ENCODE data around the gene NNT. TPM values are rescaled to one million over a fixed set of nuclear protein-coding genes. Genes with fewer than 3 reads are reported as not detected.
"Not testable (repeated sequence)": the region's sequence is repeated elsewhere in the genome, so short reads cannot be mapped to it uniquely, and the experiment has no call there.

The NNT gene
- total and polyA plus RNA-seq, 5 donors from 2014 or later = 46.2 to 64.1 (median 49.6) TPM

- no peak for DNase-seq
- ATAC-seq (ENCODE audit: low read depth in 2 of 2) = no peak
- Histone ChIP-seq H3K4me3 (ENCODE audit: low read depth, low read length) (no peak overlapping the region), H3K27me3 (ENCODE audit: control insufficient read depth, insufficient read depth, low read length) (no peaks in the 10 kb centered on the region), H3K36me3 (ENCODE audit: control insufficient read depth, insufficient read depth, low read length) (peaks cover 80% of the 10 kb centered on the region), H3K4me1 (ENCODE audit: control insufficient read depth, insufficient read depth, low read length, poor library complexity, severe bottlenecking) (no peaks in the 10 kb centered on the region), H3K9me3 (ENCODE audit: control insufficient read depth in 2 of 2, low read length in 2 of 2) (no peaks in the 10 kb centered on the region), H3K27ac (ENCODE audit: insufficient read depth, low read length, poor library complexity, severe bottlenecking) (no peak overlapping the region)
- Mint-ChIP-seq H3K27ac (no peak overlapping the region), H3K36me3 (peaks cover 67% of the 10 kb centered on the region), H3K4me3 (no peak overlapping the region), H3K27me3 (no peaks in the 10 kb centered on the region), H3K4me1 (peaks cover 0 to 8% (median 5%) of the 10 kb centered on the region in 4 donors), H3K9me3 (peaks cover 0 to 3% (median 0%) of the 10 kb centered on the region in 7 donors)
Measured at GRCh38 chr5:43659075-43659474, 56.1 kb downstream of the NNT start.

GRCh38 chr5:43661102-43661501 is 58.1 kb downstream of the NNT start:
- no peaks in the 10 kb centered on the region for H3K27me3 Mint-ChIP-seq
- H3K9me3 ChIP-seq (ENCODE audit: control insufficient read depth in 2 of 2, low read length in 2 of 2) = no peaks in the 10 kb centered on the region
- ATAC-seq (ENCODE audit: low read depth in 2 of 2) (no peak), DNase-seq (peak in 2 of 3 donors; percentile 17 to 60)
- H3K4me1 ChIP-seq (ENCODE audit: control insufficient read depth, insufficient read depth, low read length, poor library complexity, severe bottlenecking) = no peaks in the 10 kb centered on the region
- peaks cover 71% of the 10 kb centered on the region for H3K36me3 ChIP-seq (ENCODE audit: control insufficient read depth, insufficient read depth, low read length)
- peaks cover 55% of the 10 kb centered on the region for H3K36me3 Mint-ChIP-seq
- H3K27ac Mint-ChIP-seq = no peak overlapping the region
- H3K9me3 Mint-ChIP-seq = peaks cover 0 to 3% (median 0%) of the 10 kb centered on the region in 7 donors
- H3K4me3 ChIP-seq (ENCODE audit: low read depth, low read length) = no peak overlapping the region
- no peak overlapping the region for H3K27ac ChIP-seq (ENCODE audit: insufficient read depth, low read length, poor library complexity, severe bottlenecking)
- H3K27me3 ChIP-seq (ENCODE audit: control insufficient read depth, insufficient read depth, low read length) = no peaks in the 10 kb centered on the region
- peaks cover 0 to 7% (median 5%) of the 10 kb centered on the region in 4 donors for H3K4me1 Mint-ChIP-seq
- no peak overlapping the region for H3K4me3 Mint-ChIP-seq

DNA sequence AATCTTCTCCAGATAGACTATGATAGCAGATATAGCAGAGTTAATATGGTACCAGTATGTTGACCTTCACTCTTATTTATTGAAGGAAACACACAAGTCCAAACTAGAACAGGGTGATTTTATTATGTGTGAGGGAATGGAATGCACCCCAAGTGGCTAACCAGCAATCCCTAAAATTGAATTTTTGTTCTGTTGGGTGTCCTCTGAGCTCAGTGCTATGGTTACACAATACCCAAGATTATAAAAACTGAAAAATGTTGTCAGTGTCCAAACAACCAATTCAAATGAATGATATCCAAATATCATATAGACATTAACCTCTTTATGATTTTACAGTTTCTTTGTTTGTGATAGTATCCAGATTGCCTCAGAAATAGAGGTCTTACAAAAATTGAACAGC is 60.9 kb downstream of the NNT start:
- Mint-ChIP-seq H3K27me3 (no peaks in the 10 kb centered on the region), H3K36me3 (peaks cover 38% of the 10 kb centered on the region), H3K4me1 (peaks cover 4 to 12% (median 9%) of the 10 kb centered on the region in 4 donors), H3K27ac (no peak overlapping the region), H3K4me3 (no peak overlapping the region), H3K9me3 (peaks cover 0 to 3% (median 0%) of the 10 kb centered on the region in 7 donors)
- H3K4me3 ChIP-seq (ENCODE audit: low read depth, low read length) = no peak overlapping the region
- peaks cover 44% of the 10 kb centered on the region for H3K36me3 ChIP-seq (ENCODE audit: control insufficient read depth, insufficient read depth, low read length)
- DNase-seq = no peak
- no peaks in the 10 kb centered on the region for H3K27me3 ChIP-seq (ENCODE audit: control insufficient read depth, insufficient read depth, low read length)
- H3K4me1 ChIP-seq (ENCODE audit: control insufficient read depth, insufficient read depth, low read length, poor library complexity, severe bottlenecking) = no peaks in the 10 kb centered on the region
- no peak overlapping the region for H3K27ac ChIP-seq (ENCODE audit: insufficient read depth, low read length, poor library complexity, severe bottlenecking)
- no peaks in the 10 kb centered on the region for H3K9me3 ChIP-seq (ENCODE audit: control insufficient read depth in 2 of 2, low read length in 2 of 2)
- no peak for ATAC-seq (ENCODE audit: low read depth in 2 of 2)

DNA sequence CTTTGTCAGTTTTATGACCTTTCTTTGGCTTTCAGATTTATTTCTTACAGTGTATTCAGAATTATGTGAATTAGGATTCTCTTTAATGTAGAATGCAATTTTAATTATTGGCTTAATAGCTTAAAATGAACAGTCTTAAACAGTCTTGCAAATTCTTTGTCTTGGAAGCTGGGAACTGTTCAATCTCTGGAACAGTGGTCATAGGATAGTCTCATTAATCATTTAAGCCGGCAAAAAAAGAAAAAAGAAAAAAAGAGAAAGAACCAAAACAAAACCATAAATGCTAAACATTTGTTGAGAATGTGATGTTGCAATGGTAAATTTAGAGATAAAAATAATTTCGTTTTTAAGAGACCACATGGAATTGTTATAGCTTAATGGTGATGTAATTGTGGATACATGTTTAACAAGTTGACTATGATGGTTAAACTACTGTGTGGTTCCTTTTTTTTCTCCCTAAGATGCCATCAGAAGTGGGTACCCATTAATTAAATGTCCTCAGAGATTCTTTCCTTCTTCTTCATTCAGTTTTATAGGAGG is 61.6 kb downstream of the NNT start:
- Mint-ChIP-seq H3K4me1 (peaks cover 4 to 12% (median 9%) of the 10 kb centered on the region in 4 donors), H3K9me3 (peaks cover 0 to 3% (median 0%) of the 10 kb centered on the region in 7 donors), H3K36me3 (peaks cover 31% of the 10 kb centered on the region), H3K27ac (no peak overlapping the region), H3K4me3 (no peak overlapping the region), H3K27me3 (no peaks in the 10 kb centered on the region)
- no peak for DNase-seq
- no peaks in the 10 kb centered on the region for H3K4me1 ChIP-seq (ENCODE audit: control insufficient read depth, insufficient read depth, low read length, poor library complexity, severe bottlenecking)
- H3K27ac ChIP-seq (ENCODE audit: insufficient read depth, low read length, poor library complexity, severe bottlenecking) = no peak overlapping the region
- H3K27me3 ChIP-seq (ENCODE audit: control insufficient read depth, insufficient read depth, low read length) = no peaks in the 10 kb centered on the region
- ATAC-seq (ENCODE audit: low read depth in 2 of 2) = no peak
- no peak overlapping the region for H3K4me3 ChIP-seq (ENCODE audit: low read depth, low read length)
- H3K36me3 ChIP-seq (ENCODE audit: control insufficient read depth, insufficient read depth, low read length) = peaks cover 38% of the 10 kb centered on the region
- no peaks in the 10 kb centered on the region for H3K9me3 ChIP-seq (ENCODE audit: control insufficient read depth in 2 of 2, low read length in 2 of 2)

GRCh38 chr5:43665749-43666148 is 62.8 kb downstream of the NNT start:
- not testable (repeated sequence) for H3K27me3 Mint-ChIP-seq; DNase-seq; H3K9me3 ChIP-seq (ENCODE audit: control insufficient read depth in 2 of 2, low read length in 2 of 2); H3K27ac Mint-ChIP-seq; H3K4me1 ChIP-seq (ENCODE audit: control insufficient read depth, insufficient read depth, low read length, poor library complexity, severe bottlenecking); H3K4me3 Mint-ChIP-seq; H3K27me3 ChIP-seq (ENCODE audit: control insufficient read depth, insufficient read depth, low read length); H3K4me3 ChIP-seq (ENCODE audit: low read depth, low read length); H3K27ac ChIP-seq (ENCODE audit: insufficient read depth, low read length, poor library complexity, severe bottlenecking); ATAC-seq (ENCODE audit: low read depth in 2 of 2); H3K9me3 Mint-ChIP-seq
- peaks cover 4 to 14% (median 12%) of the 10 kb centered on the region in 4 donors for H3K4me1 Mint-ChIP-seq
- H3K36me3 ChIP-seq (ENCODE audit: control insufficient read depth, insufficient read depth, low read length) = peaks cover 26% of the 10 kb centered on the region
- H3K36me3 Mint-ChIP-seq = peaks cover 28% of the 10 kb centered on the region

DNA sequence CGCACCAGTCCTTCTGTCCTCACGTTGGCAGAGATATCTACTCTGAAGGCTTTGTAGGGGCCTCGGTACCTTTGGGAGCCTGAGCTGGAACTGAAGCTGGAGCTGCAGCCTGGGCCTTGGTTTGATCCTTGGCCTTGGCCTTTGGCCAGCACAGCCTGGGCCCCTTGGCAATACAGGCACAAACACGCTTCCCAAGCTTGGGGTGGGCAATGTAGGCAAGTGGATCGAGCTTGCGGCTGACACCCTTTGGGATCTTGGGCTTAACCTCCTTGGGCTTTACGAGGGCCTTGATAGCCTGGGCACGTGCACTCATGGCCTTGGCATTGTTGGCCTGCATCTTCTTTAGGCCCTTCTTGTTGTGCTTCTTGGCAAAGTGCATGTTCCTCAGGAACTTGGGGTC is 63.7 kb downstream of the NNT start:
- H3K27ac ChIP-seq (ENCODE audit: insufficient read depth, low read length, poor library complexity, severe bottlenecking); H3K27ac Mint-ChIP-seq; H3K9me3 ChIP-seq (ENCODE audit: control insufficient read depth in 2 of 2, low read length in 2 of 2); H3K4me3 Mint-ChIP-seq; H3K4me3 ChIP-seq (ENCODE audit: low read depth, low read length); H3K4me1 ChIP-seq (ENCODE audit: control insufficient read depth, insufficient read depth, low read length, poor library complexity, severe bottlenecking); H3K9me3 Mint-ChIP-seq; H3K27me3 Mint-ChIP-seq; H3K27me3 ChIP-seq (ENCODE audit: control insufficient read depth, insufficient read depth, low read length); ATAC-seq (ENCODE audit: low read depth in 2 of 2); DNase-seq: not testable (repeated sequence)
- Mint-ChIP-seq H3K36me3 (peaks cover 22% of the 10 kb centered on the region), H3K4me1 (peaks cover 3 to 15% (median 12%) of the 10 kb centered on the region in 4 donors)
- H3K36me3 ChIP-seq (ENCODE audit: control insufficient read depth, insufficient read depth, low read length) = peaks cover 23% of the 10 kb centered on the region

- H3K9me3 ChIP-seq (ENCODE audit: control insufficient read depth in 2 of 2, low read length in 2 of 2); H3K27me3 Mint-ChIP-seq; H3K9me3 Mint-ChIP-seq: not testable (repeated sequence)
Measured at GRCh38 chr5:43667379-43667778, 64.4 kb downstream of the NNT start.

GRCh38 chr5:43674536-43674935 is 71.6 kb downstream of the NNT start:
- peaks cover 29% of the 10 kb centered on the region for H3K36me3 Mint-ChIP-seq
- no peak for DNase-seq
- peak overlapping the region in 1 of 3 donors; percentile 59 for H3K27ac Mint-ChIP-seq
- no peaks in the 10 kb centered on the region for H3K27me3 Mint-ChIP-seq
- H3K9me3 Mint-ChIP-seq = peaks cover 0 to 2% (median 0%) of the 10 kb centered on the region in 7 donors
- Histone ChIP-seq H3K27ac (ENCODE audit: insufficient read depth, low read length, poor library complexity, severe bottlenecking) (no peak overlapping the region), H3K4me1 (ENCODE audit: control insufficient read depth, insufficient read depth, low read length, poor library complexity, severe bottlenecking) (peaks cover 9% of the 10 kb centered on the region), H3K36me3 (ENCODE audit: control insufficient read depth, insufficient read depth, low read length) (peaks cover 24% of the 10 kb centered on the region), H3K9me3 (ENCODE audit: control insufficient read depth in 2 of 2, low read length in 2 of 2) (no peaks in the 10 kb centered on the region), H3K27me3 (ENCODE audit: control insufficient read depth, insufficient read depth, low read length) (no peaks in the 10 kb centered on the region), H3K4me3 (ENCODE audit: low read depth, low read length) (no peak overlapping the region)
- peaks cover 9 to 23% (median 22%) of the 10 kb centered on the region in 4 donors for H3K4me1 Mint-ChIP-seq
- no peak overlapping the region for H3K4me3 Mint-ChIP-seq
- no peak for ATAC-seq (ENCODE audit: low read depth in 2 of 2)

More at GRCh38 chr5:43667379-43667778, 64.4 kb downstream of the NNT start:
- H3K36me3 ChIP-seq (ENCODE audit: control insufficient read depth, insufficient read depth, low read length) = peaks cover 22% of the 10 kb centered on the region
- H3K4me1 ChIP-seq (ENCODE audit: control insufficient read depth, insufficient read depth, low read length, poor library complexity, severe bottlenecking); H3K27ac Mint-ChIP-seq; H3K4me3 ChIP-seq (ENCODE audit: low read depth, low read length); H3K27ac ChIP-seq (ENCODE audit: insufficient read depth, low read length, poor library complexity, severe bottlenecking); H3K27me3 ChIP-seq (ENCODE audit: control insufficient read depth, insufficient read depth, low read length); H3K4me3 Mint-ChIP-seq; DNase-seq; ATAC-seq (ENCODE audit: low read depth in 2 of 2): not testable (repeated sequence)
- peaks cover 6 to 19% (median 12%) of the 10 kb centered on the region in 4 donors for H3K4me1 Mint-ChIP-seq
- H3K36me3 Mint-ChIP-seq = peaks cover 21% of the 10 kb centered on the region
